HepG2 (cell line): ENCODE results near the gene SPNS1. TPM values are rescaled to one million over a fixed set of nuclear protein-coding genes. Genes with fewer than 3 reads are reported as not detected.
A peak's percentile ranks its signal among the peaks of the same experiment; 100 is the strongest.

Source experiments
- AGO2 ChIP-seq: fragments of 200-400 bp; formaldehyde crosslinking; optimal IDR thresholded peaks from 2 replicates; pipeline ENCODE3; 2017; ENCODE audit warnings: mild to moderate bottlenecking, low read depth, low read length, moderate library complexity
- ATM ChIP-seq: fragments of 450-650 bp; IDR thresholded peaks from 2 replicates; pipeline ENCODE4 v1.7.1; 2017; ENCODE audit warnings: mild to moderate bottlenecking, borderline replicate concordance
- BATF2 ChIP-seq: sonication (generic); formaldehyde crosslinking; IDR thresholded peaks from 2 replicates; pipeline ENCODE4 v1.8.0; 2022; ENCODE audit warnings: mild to moderate bottlenecking, missing genetic modification reagents, moderate library complexity
- ETV5 ChIP-seq: IDR thresholded peaks from 2 replicates; pipeline ENCODE4 v1.6.1; 2018; ENCODE audit warnings: missing biosample characterization, missing genetic modification reagents, inconsistent platforms, borderline replicate concordance
- FOXA1 ChIP-seq, 2 experiments: fragments of 450-650 bp in 1 of 2; sonication (generic) in 1 of 2; formaldehyde crosslinking in 1 of 2; IDR thresholded peaks; 2 replicates each; pipeline versions ENCODE4 v1.4.0 to v1.6.1; 2016 to 2020; ENCODE audit warnings: missing genetic modification reagents in 1 of 2
- GATAD1 ChIP-seq: IDR thresholded peaks from 2 replicates; pipeline ENCODE4 v1.6.1; 2016; ENCODE audit warnings: missing genetic modification reagents, missing compliant biosample characterization
- ISL2 ChIP-seq: sonication (generic); formaldehyde crosslinking; IDR thresholded peaks from 2 replicates; pipeline ENCODE4 v1.5.0; 2020; ENCODE audit warnings: missing genetic modification reagents
- KLF11 ChIP-seq: IDR thresholded peaks from 2 replicates; pipeline ENCODE4 v1.6.1; 2016; ENCODE audit warnings: missing compliant biosample characterization
- MAFK ChIP-seq, 2 experiments: IDR thresholded peaks in 1 of 2; conservative IDR thresholded peaks in 1 of 2; 2 replicates each; pipeline ENCODE4 v1.6.1; 2011; ENCODE audit warnings: improper control_type of control experiment in 2 of 2, low read length in 2 of 2
- NFYB ChIP-seq: sonication (generic); formaldehyde crosslinking; IDR thresholded peaks from 2 replicates; pipeline ENCODE4 v1.4.0; 2020; ENCODE audit warnings: missing genetic modification reagents
- POLR2G ChIP-seq: fragments of 200-400 bp; formaldehyde crosslinking; IDR thresholded peaks from 2 replicates; pipeline ENCODE4 v1.6.1; 2018; ENCODE audit warnings: mild to moderate bottlenecking, low read depth, low read length, moderate library complexity
- RARG ChIP-seq: sonication (generic); formaldehyde crosslinking; IDR thresholded peaks from 2 replicates; pipeline ENCODE4 v1.4.0; 2020; ENCODE audit warnings: low read depth, mild to moderate bottlenecking, missing genetic modification reagents
- RBFOX2 ChIP-seq: fragments of 200-400 bp; formaldehyde crosslinking; IDR thresholded peaks from 2 replicates; pipeline ENCODE4 v1.6.1; 2017; ENCODE audit warnings: low read depth, mild to moderate bottlenecking, low read length
- RFX5 ChIP-seq: IDR thresholded peaks from 2 replicates; pipeline ENCODE4 v1.6.1; 2011; ENCODE audit warnings: low read depth, low read length, improper control_type of control experiment
- SATB2 ChIP-seq: sonication (generic); formaldehyde crosslinking; IDR thresholded peaks from 2 replicates; pipeline ENCODE4 v1.5.0; 2020; ENCODE audit warnings: missing genetic modification reagents
- SNAPC2 ChIP-seq: sonication (generic); formaldehyde crosslinking; IDR thresholded peaks from 2 replicates; pipeline ENCODE4 v1.8.1; 2022; ENCODE audit warnings: mild to moderate bottlenecking, missing genetic modification reagents
- SOX6 ChIP-seq, 2 experiments: fragments of 450-650 bp in 1 of 2; sonication (generic) in 1 of 2; formaldehyde crosslinking in 1 of 2; IDR thresholded peaks; 2 replicates each; pipeline versions ENCODE4 v1.4.0 to v1.6.1; 2017 to 2020; ENCODE audit warnings: antibody characterized with exemption in 1 of 2, mild to moderate bottlenecking in 1 of 2, missing genetic modification reagents in 1 of 2
- TAF15 ChIP-seq: fragments of 200-400 bp; formaldehyde crosslinking; IDR thresholded peaks from one replicate; pipeline ENCODE4 v1.6.1; 2018; ENCODE audit warnings: mild to moderate bottlenecking, low read depth, low read length; ENCODE audit not compliant: poor library complexity, severe bottlenecking
- ZBTB7B ChIP-seq: sonication (generic); formaldehyde crosslinking; IDR thresholded peaks from 2 replicates; pipeline ENCODE4 v1.4.0; 2020; ENCODE audit warnings: missing genetic modification reagents
- ZKSCAN8 ChIP-seq: IDR thresholded peaks from 2 replicates; pipeline ENCODE4 v1.6.1; 2016; ENCODE audit warnings: borderline replicate concordance, missing genetic modification reagents, missing compliant biosample characterization
- ZNF12 ChIP-seq: sonication (generic); formaldehyde crosslinking; IDR thresholded peaks from 2 replicates; pipeline ENCODE4 v1.5.0; 2020; ENCODE audit warnings: missing genetic modification reagents
- ZNF180 ChIP-seq: sonication (generic); formaldehyde crosslinking; IDR thresholded peaks from 2 replicates; pipeline ENCODE4 v1.4.0; 2020; ENCODE audit warnings: low read depth, missing genetic modification reagents, borderline replicate concordance
- ZNF225 ChIP-seq: sonication (generic); formaldehyde crosslinking; IDR thresholded peaks from 2 replicates; pipeline ENCODE4 v1.4.0; 2020; ENCODE audit warnings: mild to moderate bottlenecking, missing genetic modification reagents
- ZNF253 ChIP-seq: sonication (generic); formaldehyde crosslinking; IDR thresholded peaks from 2 replicates; pipeline ENCODE4 v1.8.0; 2022; ENCODE audit warnings: mild to moderate bottlenecking, missing genetic modification reagents, borderline replicate concordance
- ZNF513 ChIP-seq: sonication (generic); formaldehyde crosslinking; conservative IDR thresholded peaks from 2 replicates; pipeline ENCODE4 v1.5.0; 2020; ENCODE audit warnings: missing genetic modification reagents
- ZNF556 ChIP-seq: sonication (generic); formaldehyde crosslinking; IDR thresholded peaks from 2 replicates; pipeline ENCODE4 v1.4.0; 2020; ENCODE audit warnings: mild to moderate bottlenecking, missing genetic modification reagents, borderline replicate concordance
- ZNF567 ChIP-seq: sonication (generic); formaldehyde crosslinking; IDR thresholded peaks from 2 replicates; pipeline ENCODE4 v1.8.1; 2023; ENCODE audit warnings: mild to moderate bottlenecking, missing genetic modification reagents, borderline replicate concordance
- ZNF713 ChIP-seq: sonication (generic); formaldehyde crosslinking; IDR thresholded peaks from 2 replicates; pipeline ENCODE4 v1.4.0; 2020; ENCODE audit warnings: mild to moderate bottlenecking, missing genetic modification reagents
- polyA plus RNA-seq, 8 experiments: library from polyadenylated mRNA; depleted of rRNA in 3 of 8; stranded (reverse) in 7 of 8; unstranded in 1 of 8; fragments of >200 nt; fragmentation: Illumina TruSeq in 4 of 8; extraction: Trizol in 4 of 8; gene quantifications; 2 replicates each; pipeline versions ENCODE4 v1.2.1 to v1.2.3, GENCODE V29; 2011 to 2016; ENCODE audit warnings: low read depth in 4 of 8, missing spikeins in 1 of 8, mixed read lengths in 1 of 8; ENCODE audit not compliant: insufficient read depth in 1 of 8
- total RNA-seq, 5 experiments: library from RNA; depleted of rRNA; stranded (reverse); fragments of >200 nt; fragmentation: Illumina TruSeq; extraction: Trizol; gene quantifications; 2 replicates each; pipeline ENCODE4 v1.2.3, GENCODE V29; 2016; ENCODE audit warnings: low read depth in 1 of 5

Gene SPNS1
- total and polyA plus RNA-seq, 2 of the 13 experiments (the other 11 are each of a cell fraction or from before 2014, with no cell fraction given): 25.6 to 38.8 TPM

DNA sequence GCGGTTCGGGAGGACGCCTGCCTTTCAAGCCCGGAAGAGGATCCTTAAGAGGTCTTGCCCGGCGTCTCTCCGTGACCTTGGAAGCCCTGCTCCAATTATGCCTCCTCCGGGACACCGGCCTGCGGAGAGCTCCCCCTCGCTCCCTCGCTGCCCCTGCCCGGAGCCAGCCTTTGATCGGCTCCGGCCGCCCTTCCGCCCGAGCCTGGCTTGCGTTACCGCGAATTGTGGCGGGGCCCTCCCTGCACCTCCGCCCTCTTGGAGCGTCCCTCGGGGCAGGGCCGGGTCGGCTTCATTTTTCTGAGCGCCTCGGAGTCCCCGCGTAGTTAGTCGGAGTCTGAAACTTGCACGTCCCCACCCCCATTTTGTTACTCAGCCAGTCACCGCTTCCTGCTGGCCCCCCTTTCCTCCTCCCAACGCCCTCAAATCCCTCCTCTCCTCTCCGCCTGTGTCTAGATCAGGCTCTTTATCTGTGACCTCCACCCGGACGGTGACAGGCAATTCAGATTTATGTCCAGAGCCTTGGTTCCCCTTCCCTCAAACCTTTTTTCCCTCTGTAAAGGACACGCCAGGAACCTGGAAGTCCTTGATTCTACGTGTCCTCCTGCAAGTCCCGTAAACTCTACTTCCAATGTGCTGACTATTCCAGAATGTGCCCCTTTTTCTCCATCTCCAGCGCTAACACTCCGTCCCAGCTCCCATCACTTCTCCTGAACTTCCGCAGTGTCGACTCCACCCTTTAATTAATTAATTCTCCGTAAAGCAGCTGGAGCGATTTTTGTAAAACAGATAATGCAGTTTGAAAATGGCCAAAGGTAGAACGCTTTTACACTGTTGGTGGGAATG is 49.0 kb upstream of the SPNS1 start (continued):
- TF ChIP-seq ZNF513 (CRISPR knock-in tag) (no peak), AGO2 (peak; percentile 87), RFX5 (no peak), NFYB (CRISPR knock-in tag) (0 out of 2 replicates have a peak, but pooled peaks have one; percentile 39), FOXA1 (IDR thresholded peaks at IDR 0.05) (no peak), FOXA1 (CRISPR knock-in tag; IDR thresholded peaks at IDR 0.05) (peak; percentile 9; the same call in 1 of the 2 replicates), ETV5 (CRISPR knock-in tag) (no peak; the same call in 1 of the 2 replicates), RARG (CRISPR knock-in tag) (no peak), KLF11 (CRISPR knock-in tag) (no peak), GATAD1 (no peak), ZNF253 (CRISPR knock-in tag) (peak; percentile 59; the same call in 1 of the 2 replicates), ZNF713 (CRISPR knock-in tag) (0 out of 2 replicates have a peak, but pooled peaks have one; percentile 46), ZNF556 (CRISPR knock-in tag) (peak; percentile 56; the same call in 1 of the 2 replicates), ATM (no peak), TAF15 (no peak), SATB2 (no peak), ZNF180 (CRISPR knock-in tag) (no peak), SOX6 (IDR thresholded peaks at IDR 0.05) (no peak), SOX6 (CRISPR knock-in tag; IDR thresholded peaks at IDR 0.05) (peak; percentile 47), ZNF12 (CRISPR knock-in tag) (no peak), ZNF225 (peak; percentile 95), MAFK (conservative IDR thresholded peaks at IDR 0.05 in 1 of 2, IDR thresholded peaks at IDR 0.05 in 1 of 2; ENCODE audit: low read length in 2 of 2) (peak; percentile 29 to 33; a peak in 3 of 4 replicates), BATF2 (CRISPR knock-in tag) (no peak), RBFOX2 (peak; percentile 93), POLR2G (peak; percentile 94), ZNF567 (CRISPR knock-in tag) (peak; percentile 96), SNAPC2 (no peak), ZBTB7B (CRISPR knock-in tag) (no peak), ZKSCAN8 (no peak), ISL2 (CRISPR knock-in tag) (0 out of 2 replicates have a peak, but pooled peaks have one; percentile 6)
